Bronchial epithelial cell (primary cell): ENCODE results near the gene ANKH. TPM values are rescaled to one million over a fixed set of nuclear protein-coding genes. Genes with fewer than 3 reads are reported as not detected.
A peak's percentile ranks its signal among the peaks of the same experiment; 100 is the strongest.

ENCODE experiments used
- DNase-seq: peaks from one replicate; pipeline ENCODE4 v3.0.0-alpha.2; 2010; ENCODE audit warnings: low read depth
- FAIRE-seq: peaks from 2 replicates; lab custom pipeline; 2011; peaks lifted over from hg19 to GRCh38; lab: Jason Lieb, UNC
- H3K27me3 ChIP-seq: 2 replicates; pipeline ENCODE4 v1.5.1; 2011; ENCODE audit warnings: low read length; ENCODE audit not compliant: control insufficient read depth, insufficient read depth
- H3K36me3 ChIP-seq: 2 replicates; pipeline ENCODE4 v1.5.1; 2011; ENCODE audit warnings: low read length; ENCODE audit not compliant: control insufficient read depth, insufficient read depth
- H3K4me3 ChIP-seq: 2 replicates; pipeline ENCODE4 v1.5.1; 2011; ENCODE audit warnings: mild to moderate bottlenecking, low read depth, low read length, control low read depth
- total RNA-seq: library from RNA; depleted of rRNA; stranded (reverse); fragments of >200 nt; gene quantifications from 2 replicates; pipeline ENCODE4 v1.2.1, GENCODE V29; 2014
- TF ChIP-seq, protein P1 (sequence below): IDR thresholded peaks from 2 replicates; pipeline ENCODE4 v1.5.1; 2011; ENCODE audit warnings: mild to moderate bottlenecking, moderate library complexity, low read length, control low read depth, inconsistent platforms; ENCODE audit not compliant: insufficient read depth, severe bottlenecking

Gene ANKH
- total RNA-seq, 1 donor from 2014 or later = 12.9 TPM

DNA sequence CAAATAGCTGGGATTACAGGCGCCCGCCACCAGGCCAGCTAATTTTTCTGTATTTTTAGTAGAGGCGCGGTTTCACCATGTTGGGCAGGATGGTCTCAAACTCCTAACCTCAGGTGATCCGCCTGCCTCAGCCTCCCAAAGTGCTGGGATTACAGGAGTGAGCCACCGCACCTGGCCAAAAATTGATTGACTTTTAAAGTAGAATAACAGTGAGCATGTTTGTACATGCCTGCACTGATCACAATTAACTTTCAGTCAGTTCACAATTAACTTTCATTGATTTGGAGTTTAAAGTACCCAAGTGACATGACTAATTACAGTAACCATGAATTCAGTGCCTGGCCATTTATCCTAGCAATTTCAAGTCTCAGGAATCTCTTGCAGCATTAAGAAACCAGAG lies 61.3 kb downstream of the ANKH start:
- peak; percentile 23 for DNase-seq
- FAIRE-seq = no peak
- no peak overlapping the region for H3K4me3 ChIP-seq

DNA sequence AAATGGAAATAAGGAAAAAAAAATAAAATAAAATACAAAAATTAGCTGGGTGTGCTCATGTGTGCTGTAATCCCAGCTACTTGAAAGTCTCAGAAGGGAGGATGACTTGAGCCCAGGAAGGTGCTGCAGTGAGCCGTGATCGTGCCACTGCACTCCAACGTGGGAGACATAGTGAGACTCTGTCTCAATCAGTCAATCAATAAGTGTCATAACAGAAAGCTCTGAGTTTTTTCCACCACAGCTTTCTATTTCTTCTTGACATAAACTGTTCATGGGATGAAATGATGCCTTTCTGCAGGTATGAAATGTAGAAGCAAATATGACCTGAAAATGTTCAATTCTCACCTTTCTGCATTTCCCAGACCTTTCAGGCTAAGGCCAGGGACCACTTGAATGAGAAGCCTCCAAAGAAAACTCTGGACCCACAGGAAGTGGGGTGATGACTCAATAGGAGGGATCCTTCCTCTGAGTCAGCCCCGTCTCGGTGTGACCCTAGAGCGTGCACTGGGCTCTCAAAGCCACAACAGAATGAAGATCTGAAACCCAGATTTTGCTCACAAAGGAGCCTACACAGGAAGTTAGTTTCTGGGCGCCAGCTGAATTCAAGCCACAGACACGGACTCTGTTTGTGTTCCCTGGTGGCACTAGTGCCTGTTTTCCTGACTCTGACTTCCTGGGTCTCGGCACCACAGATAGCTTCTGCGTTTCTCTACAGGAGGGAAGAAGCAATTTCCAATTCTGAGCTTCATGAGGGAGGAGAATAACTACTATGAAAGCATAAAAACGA lies 62.0 kb downstream of the ANKH start:
- FAIRE-seq (no peak), DNase-seq (peak; percentile 82)
- H3K4me3 ChIP-seq = no peak overlapping the region
- TF ChIP-seq, protein P1, sequence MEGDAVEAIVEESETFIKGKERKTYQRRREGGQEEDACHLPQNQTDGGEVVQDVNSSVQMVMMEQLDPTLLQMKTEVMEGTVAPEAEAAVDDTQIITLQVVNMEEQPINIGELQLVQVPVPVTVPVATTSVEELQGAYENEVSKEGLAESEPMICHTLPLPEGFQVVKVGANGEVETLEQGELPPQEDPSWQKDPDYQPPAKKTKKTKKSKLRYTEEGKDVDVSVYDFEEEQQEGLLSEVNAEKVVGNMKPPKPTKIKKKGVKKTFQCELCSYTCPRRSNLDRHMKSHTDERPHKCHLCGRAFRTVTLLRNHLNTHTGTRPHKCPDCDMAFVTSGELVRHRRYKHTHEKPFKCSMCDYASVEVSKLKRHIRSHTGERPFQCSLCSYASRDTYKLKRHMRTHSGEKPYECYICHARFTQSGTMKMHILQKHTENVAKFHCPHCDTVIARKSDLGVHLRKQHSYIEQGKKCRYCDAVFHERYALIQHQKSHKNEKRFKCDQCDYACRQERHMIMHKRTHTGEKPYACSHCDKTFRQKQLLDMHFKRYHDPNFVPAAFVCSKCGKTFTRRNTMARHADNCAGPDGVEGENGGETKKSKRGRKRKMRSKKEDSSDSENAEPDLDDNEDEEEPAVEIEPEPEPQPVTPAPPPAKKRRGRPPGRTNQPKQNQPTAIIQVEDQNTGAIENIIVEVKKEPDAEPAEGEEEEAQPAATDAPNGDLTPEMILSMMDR = no peak
- H3K36me3 ChIP-seq = no peaks in the 10 kb centered on the region
- H3K27me3 ChIP-seq = no peaks in the 10 kb centered on the region

More for the DNA sequence above, 61.3 kb downstream of the ANKH start:
- TF ChIP-seq, protein P1 = no peak
- Histone ChIP-seq H3K27me3 (no peaks in the 10 kb centered on the region), H3K36me3 (no peaks in the 10 kb centered on the region)

DNA sequence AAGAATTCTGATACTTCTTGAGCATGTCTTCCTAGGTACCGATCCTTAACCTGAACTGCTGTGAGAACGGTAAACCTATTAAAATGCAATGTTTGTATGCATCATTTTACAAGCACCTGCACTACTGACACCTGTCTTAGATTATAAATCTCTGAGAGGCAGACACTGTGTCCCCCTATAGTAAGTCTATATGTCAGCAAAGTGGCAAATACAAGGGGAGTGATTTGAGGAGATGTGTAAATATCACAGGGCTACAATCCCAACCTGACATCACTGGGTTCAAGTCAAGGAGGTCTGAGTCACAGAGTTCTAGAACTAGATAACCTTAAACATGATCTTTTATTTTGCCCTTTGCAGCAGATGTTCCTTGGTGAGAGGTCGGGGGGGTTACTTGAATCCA lies 64.1 kb downstream of the ANKH start:
- H3K4me3 ChIP-seq = no peak overlapping the region
- no peak for DNase-seq
- no peaks in the 10 kb centered on the region for H3K36me3 ChIP-seq
- no peaks in the 10 kb centered on the region for H3K27me3 ChIP-seq
- no peak for FAIRE-seq
- TF ChIP-seq, protein P1 = no peak

DNA sequence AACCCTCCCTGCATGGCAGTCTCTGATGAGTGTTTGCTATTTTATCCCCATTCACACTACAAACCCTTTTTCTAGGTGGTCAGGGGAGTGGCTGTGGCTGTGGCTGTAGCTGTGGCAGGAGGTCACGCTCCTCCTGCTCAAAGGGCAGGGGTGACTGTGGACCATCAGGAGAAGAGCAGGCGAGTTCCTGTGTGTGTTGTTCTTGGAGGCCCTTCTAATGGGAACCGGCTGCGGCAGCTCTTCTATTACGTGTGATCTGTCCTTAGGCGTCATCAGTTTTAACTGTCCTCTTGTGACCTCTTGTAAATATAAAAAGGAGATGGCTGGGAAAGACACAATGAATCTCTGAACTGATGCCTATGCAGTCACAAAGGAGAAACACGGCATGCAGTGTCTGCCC lies 65.1 kb downstream of the ANKH start:
- TF ChIP-seq, protein P1 = no peak
- no peak overlapping the region for H3K4me3 ChIP-seq
- no peaks in the 10 kb centered on the region for H3K27me3 ChIP-seq
- FAIRE-seq (no peak), DNase-seq (no peak)
- H3K36me3 ChIP-seq = no peaks in the 10 kb centered on the region

DNA sequence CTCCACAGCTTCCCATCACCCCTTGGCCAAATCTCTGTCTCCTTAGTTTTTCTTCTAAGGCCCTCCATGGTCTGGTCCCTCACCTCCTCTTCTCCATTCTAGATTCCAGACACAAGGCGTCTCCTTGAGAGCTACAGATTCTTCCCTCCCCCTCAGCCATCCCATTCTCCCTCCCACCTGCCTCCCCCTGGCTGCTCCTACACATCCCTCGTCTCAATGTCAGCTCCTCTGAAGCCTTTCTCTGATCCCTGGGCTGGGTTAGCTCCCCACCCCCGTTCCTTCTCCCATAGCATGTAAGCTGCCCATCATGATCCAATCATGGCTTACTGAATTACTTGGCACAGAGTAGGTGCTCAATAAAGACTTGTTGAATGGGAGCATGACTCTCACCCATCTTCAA lies 69.0 kb downstream of the ANKH start:
- Histone ChIP-seq H3K27me3 (no peaks in the 10 kb centered on the region), H3K36me3 (no peaks in the 10 kb centered on the region), H3K4me3 (no peak overlapping the region)
- DNase-seq = no peak
- TF ChIP-seq, protein P1 = no peak
- FAIRE-seq = no peak
